ENCODE results near the gene TNNI3. TPM values are rescaled to one million over a fixed set of nuclear protein-coding genes. Genes with fewer than 3 reads are reported as not detected.

The TNNI3 gene
- total RNA-seq, 1 experiment from 2014 or later: 15.0 TPM

DNA sequence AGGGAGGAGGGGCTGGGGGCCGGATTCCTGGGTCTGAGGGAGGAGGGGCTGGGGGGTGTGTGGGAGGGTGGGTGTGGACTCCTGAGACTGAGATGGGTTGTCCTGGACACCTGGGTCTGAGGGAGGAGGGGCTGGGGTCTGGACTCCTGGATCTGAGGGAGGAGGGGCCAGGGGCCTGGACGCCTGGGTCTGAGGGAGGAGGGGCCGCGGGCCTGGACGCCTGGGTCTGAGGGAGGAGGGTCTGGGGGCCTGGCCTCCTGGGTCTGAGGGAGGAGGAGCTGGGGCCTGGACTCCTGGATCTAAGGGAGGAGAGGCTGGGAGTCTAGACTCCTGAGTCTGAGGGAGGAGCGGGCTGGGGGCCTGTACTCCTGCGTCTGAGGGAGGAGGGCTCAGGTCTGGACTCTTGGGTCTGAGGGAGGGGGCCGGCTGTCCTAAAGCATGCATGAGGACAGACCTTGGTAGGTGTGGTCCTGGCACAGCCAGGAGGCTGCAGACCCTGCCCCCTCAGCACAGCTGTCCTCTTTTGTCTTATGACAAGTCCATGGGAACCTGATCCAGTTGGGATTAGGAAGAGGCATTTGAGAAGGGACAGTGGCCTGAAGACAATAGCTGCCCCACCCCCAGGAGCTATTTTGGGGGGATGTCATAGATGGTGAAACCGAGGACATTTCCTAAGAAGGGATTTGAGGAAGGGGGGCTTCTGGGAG is 9.8 kb downstream of the TNNI3 start (continued):
- TF ChIP-seq ZNF263 (CRISPR knock-in tag; IDR thresholded peaks at IDR 0.05; ENCODE audit: low read depth) (no peak), NR1H2 (CRISPR knock-in tag; IDR thresholded peaks at IDR 0.05) (no peak), ELF4 (CRISPR knock-in tag; IDR thresholded peaks at IDR 0.05; ENCODE audit: low read depth) (no peak), ATF1 (CRISPR knock-in tag; IDR thresholded peaks at IDR 0.05) (no peak), FOXJ3 (CRISPR knock-in tag; IDR thresholded peaks at IDR 0.05; ENCODE audit: borderline replicate concordance) (no peak), CREM (CRISPR knock-in tag; IDR thresholded peaks at IDR 0.05) (no peak), ZNF425 (CRISPR knock-in tag; conservative IDR thresholded peaks at IDR 0.05) (no peak), OVOL2 (CRISPR knock-in tag; IDR thresholded peaks at IDR 0.05; ENCODE audit: borderline replicate concordance) (no peak), TP53 (CRISPR knock-in tag; IDR thresholded peaks at IDR 0.05) (no peak), TEAD4 (CRISPR knock-in tag; IDR thresholded peaks at IDR 0.05) (no peak)
- TF ChIP-seq, protein P1, sequence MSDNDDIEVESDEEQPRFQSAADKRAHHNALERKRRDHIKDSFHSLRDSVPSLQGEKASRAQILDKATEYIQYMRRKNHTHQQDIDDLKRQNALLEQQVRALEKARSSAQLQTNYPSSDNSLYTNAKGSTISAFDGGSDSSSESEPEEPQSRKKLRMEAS (CRISPR knock-in tag; IDR thresholded peaks at IDR 0.05): no peak
- TF ChIP-seq, protein P2, sequence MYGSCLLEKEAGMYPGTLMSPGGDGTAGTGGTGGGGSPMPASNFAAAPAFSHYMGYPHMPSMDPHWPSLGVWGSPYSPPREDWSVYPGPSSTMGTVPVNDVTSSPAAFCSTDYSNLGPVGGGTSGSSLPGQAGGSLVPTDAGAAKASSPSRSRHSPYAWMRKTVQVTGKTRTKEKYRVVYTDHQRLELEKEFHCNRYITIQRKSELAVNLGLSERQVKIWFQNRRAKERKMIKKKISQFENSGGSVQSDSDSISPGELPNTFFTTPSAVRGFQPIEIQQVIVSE (CRISPR knock-in tag; IDR thresholded peaks at IDR 0.05; ENCODE audit: borderline replicate concordance): no peak

- Mint-ChIP-seq H3K36me3 (peaks cover 10% of the 10 kb centered on the region), H3K9me3 (peaks cover 1% of the 10 kb centered on the region), H3K27me3 (ENCODE audit: low read depth) (peaks cover 30% of the 10 kb centered on the region), H3K4me1 (peaks cover 38% of the 10 kb centered on the region), H3K4me3 (peak overlapping the region; percentile 65), H3K27ac (peak overlapping the region; percentile 65; the same call in 1 of the 2 replicates)
- ChIA-PET POLR2A (interaction anchor here (0.6 to 2.5 kb wide), 12 partner anchors 9 to 304 kb away, joined by 3 to 11 read pairs (median 3); partner anchors contain the start of genes KMT5C and PPP6R1), CTCF (interaction anchor here (0.5 to 3.2 kb wide), 43 partner anchors 8 to 663 kb away, joined by 3 to 108 read pairs (median 4); partner anchors contain the start of genes DNAAF3, EPS8L1, FIZ1 and HSPBP1)
- peak; percentile 89 for DNase-seq (ENCODE audit: low spot score)
- peak; percentile 90 for ATAC-seq
- TF ChIP-seq, protein P3, sequence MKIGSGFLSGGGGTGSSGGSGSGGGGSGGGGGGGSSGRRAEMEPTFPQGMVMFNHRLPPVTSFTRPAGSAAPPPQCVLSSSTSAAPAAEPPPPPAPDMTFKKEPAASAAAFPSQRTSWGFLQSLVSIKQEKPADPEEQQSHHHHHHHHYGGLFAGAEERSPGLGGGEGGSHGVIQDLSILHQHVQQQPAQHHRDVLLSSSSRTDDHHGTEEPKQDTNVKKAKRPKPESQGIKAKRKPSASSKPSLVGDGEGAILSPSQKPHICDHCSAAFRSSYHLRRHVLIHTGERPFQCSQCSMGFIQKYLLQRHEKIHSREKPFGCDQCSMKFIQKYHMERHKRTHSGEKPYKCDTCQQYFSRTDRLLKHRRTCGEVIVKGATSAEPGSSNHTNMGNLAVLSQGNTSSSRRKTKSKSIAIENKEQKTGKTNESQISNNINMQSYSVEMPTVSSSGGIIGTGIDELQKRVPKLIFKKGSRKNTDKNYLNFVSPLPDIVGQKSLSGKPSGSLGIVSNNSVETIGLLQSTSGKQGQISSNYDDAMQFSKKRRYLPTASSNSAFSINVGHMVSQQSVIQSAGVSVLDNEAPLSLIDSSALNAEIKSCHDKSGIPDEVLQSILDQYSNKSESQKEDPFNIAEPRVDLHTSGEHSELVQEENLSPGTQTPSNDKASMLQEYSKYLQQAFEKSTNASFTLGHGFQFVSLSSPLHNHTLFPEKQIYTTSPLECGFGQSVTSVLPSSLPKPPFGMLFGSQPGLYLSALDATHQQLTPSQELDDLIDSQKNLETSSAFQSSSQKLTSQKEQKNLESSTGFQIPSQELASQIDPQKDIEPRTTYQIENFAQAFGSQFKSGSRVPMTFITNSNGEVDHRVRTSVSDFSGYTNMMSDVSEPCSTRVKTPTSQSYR (CRISPR knock-in tag; IDR thresholded peaks at IDR 0.05): 0 out of 2 replicates have a peak, but pooled peaks have one; percentile 16
- TF ChIP-seq ARID4B (CRISPR knock-in tag; IDR thresholded peaks at IDR 0.05; ENCODE audit: borderline replicate concordance) (peak; percentile 38; the same call in 1 of the 2 replicates), FOXJ3 (CRISPR knock-in tag; IDR thresholded peaks at IDR 0.05; ENCODE audit: borderline replicate concordance) (no peak), PRDM15 (CRISPR knock-in tag; IDR thresholded peaks at IDR 0.05) (no peak), USF2 (CRISPR knock-in tag; IDR thresholded peaks at IDR 0.05) (0 out of 2 replicates have a peak, but pooled peaks have one; percentile 20), JUN (CRISPR knock-in tag; IDR thresholded peaks at IDR 0.05) (0 out of 2 replicates have a peak, but pooled peaks have one; percentile 26)
- TF ChIP-seq, protein P2 (CRISPR knock-in tag; IDR thresholded peaks at IDR 0.05; ENCODE audit: borderline replicate concordance): no peak
Observed at GRCh38 chr19:55146705-55147273, 10.7 kb downstream of the TNNI3 start.

All from WTC11 (cell line).